HG02588 (cell line): ENCODE results near the gene ARHGAP23.
"Not testable (repeated sequence)": the region's sequence is repeated elsewhere in the genome, so short reads cannot be mapped to it uniquely, and the experiment has no call there.

ENCODE experiments used
- ATAC-seq: cut with Tn5 transposase; IDR thresholded peaks from one replicate; pipeline ENCODE4 v1.9.1; 2021; ENCODE audit warnings: mild to moderate bottlenecking, moderate library complexity; ENCODE audit not compliant: unreplicated experiment

Gene ARHGAP23

GRCh38 chr17:38511150-38512108, 83.2 kb downstream of the ARHGAP23 start:
- ATAC-seq: no peak

- ATAC-seq: no peak
Measured at GRCh38 chr17:38512473-38513058, 84.3 kb downstream of the ARHGAP23 start.

DNA sequence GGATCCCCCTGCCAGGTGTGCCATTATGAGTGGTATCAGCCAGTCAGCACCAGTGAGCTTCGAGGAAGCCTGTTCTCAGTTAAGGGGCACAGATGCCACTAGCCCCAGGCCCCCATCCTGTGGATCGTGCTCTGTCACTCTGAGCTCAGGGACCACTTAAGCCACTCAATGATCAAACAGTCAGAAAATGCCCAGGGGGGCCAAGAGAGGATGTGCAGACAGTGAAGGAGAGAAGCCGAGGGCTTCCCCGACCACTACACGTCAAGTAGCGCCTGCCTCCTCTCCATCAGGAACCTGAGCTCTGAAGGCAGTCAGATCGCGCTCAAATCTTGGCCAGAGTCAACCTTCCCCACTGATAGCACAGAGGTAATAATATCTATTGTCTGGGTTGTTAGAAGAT, 98.3 kb downstream of the ARHGAP23 start:
- ATAC-seq: not testable (repeated sequence)

DNA sequence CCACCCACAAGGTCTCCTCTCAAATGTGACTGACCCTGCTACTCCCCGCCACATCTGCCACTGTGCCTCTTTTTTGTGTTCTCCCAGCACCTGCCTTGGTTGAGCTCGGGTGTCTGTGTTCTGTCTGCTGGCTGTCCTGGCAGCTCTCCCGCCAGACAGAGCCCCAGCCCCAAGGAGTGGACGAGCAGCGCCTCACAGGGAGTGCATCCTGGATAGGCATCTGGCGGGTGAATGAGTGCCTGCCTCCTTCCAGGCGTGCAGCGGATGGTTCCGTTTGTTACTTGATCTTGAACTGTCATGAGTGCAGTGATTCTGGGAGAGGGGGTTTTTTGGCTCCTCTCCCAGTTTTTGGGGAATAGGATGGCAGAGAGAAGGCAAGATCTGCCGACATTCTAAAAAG, 99.9 kb downstream of the ARHGAP23 start:
- ATAC-seq: not testable (repeated sequence)

DNA sequence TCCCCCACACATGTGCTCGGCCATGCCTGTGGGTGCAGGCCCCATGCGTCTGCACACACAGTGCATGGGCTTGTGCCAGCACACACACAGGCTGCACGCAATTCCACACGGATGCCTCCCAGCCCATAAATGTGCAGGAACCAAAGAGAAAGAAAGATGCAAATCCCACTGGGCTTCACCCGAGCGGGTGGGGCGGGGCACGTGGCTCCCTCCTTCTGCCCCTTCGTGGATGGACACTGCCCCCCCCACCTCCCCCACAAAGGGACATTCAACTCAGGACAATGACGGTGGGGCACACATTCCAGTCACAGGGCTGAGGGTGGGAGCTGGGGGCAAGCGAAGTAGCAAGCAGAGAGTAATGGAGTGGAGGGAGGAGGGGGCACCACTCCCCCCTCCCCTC, 102.6 kb downstream of the ARHGAP23 start:
- ATAC-seq: not testable (repeated sequence)

DNA sequence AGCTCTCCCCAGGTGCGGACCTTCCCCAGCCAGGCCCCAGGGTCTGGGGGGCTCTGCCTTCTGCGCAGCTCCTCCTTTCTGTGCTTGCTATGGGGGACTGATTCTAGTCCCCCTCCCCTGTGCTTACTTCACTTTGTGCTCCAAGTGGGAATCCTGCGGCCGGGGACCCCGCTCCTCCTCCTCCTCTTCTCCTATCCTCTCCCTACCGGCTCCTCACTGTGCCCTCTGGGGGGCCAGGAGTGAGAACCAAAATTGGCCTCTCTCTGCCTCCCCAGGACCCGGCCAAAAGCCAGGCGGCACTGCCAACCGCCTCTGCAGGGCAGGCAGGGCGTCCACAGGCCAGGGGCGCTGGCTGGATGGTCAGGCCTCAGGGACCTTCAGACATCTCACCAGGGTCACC, 103.5 kb downstream of the ARHGAP23 start:
- not testable (repeated sequence) for ATAC-seq

DNA sequence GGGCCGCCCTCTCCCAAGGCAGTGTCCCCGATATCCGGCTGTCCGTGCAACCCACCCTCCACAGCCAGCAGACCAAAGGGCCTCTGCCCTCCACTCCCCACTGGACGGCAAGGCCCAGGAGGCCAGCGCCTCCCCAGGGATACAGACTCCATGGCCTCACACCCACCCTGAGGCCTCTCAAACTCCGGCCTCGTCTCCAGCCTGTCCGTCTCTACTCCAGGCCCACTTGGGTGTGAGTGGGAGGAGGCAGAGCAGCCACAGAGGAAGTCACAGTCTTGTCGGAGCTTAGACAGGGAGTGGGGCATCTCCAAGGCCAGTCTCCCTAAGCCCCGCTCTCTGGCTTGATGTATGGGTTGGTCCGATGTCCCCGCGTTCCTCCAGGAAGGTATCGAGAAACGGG, 104.2 kb downstream of the ARHGAP23 start:
- ATAC-seq: no peak

- ATAC-seq: no peak
Measured at GRCh38 chr17:38533241-38533640, 105.0 kb downstream of the ARHGAP23 start.

DNA sequence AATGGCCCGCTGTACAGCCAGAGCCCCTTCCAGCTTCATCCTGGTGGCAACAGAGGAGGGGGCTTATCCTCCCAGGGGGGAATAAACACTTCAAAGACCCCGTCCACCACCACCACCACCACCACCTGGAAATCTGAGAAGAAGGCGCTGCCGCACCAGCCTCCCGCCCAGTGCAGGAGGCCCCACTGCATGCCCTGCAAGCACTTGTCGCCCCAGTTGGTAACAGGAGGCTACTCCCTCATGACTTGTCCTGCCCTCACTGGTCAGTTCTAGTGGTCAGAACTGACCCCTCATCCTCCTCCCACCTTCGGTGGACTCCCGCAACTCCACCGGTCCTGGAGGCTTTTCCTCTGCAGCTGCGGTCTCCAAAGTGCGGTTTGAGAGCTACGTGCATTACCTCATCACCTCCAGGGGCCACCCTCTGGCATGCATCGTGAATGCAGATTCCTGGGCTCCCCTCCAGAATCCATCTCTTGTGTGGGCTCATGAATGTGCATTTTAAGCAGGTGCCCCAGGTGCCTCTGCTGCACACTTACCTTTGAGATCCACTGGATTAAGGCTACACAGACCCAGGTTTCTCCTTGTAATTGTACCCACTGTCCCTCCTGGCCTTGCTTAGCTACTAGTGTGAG, 105.7 kb downstream of the ARHGAP23 start:
- ATAC-seq: no peak

GRCh38 chr17:38534498-38534885, 106.2 kb downstream of the ARHGAP23 start:
- ATAC-seq: no peak

DNA sequence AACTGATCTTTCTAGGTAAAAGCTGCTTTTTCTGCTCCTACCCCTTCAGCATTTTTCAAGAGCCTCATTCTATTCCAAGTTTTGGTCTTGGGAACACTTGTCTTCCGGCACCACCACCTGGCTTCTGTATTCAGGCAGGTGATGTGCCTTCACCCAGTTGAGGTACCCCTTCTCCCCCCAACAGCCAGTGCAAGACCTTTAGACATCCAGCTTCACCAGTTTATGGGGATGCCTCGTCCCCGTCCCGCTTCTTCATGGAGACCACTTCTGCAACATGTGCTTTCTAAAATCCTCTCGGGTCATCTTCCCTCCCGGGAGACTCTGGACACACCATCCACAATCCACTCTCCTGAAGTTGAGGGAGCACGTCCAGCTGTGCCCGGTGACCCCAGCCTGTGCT, 107.6 kb downstream of the ARHGAP23 start:
- ATAC-seq: no peak

DNA sequence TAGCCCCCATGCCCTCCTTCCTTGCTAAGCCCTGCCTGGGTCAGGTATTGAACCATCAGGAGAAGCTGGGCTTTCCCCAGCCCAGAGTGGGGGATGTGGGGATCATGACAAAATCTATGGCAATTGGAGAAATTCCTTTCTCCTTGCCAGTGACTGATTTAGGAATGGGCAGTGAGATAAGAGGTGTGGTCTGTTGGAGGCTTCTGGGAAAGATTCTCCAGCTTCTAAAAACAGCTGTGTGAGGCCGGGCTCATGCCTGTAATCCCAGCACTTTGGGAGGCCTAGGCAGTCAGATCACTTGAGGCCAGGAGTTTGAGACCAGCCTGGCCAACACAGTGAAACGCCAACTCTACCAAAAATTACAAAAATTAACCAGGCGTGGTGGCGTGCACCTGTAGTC, 108.4 kb downstream of the ARHGAP23 start:
- ATAC-seq: no peak

DNA sequence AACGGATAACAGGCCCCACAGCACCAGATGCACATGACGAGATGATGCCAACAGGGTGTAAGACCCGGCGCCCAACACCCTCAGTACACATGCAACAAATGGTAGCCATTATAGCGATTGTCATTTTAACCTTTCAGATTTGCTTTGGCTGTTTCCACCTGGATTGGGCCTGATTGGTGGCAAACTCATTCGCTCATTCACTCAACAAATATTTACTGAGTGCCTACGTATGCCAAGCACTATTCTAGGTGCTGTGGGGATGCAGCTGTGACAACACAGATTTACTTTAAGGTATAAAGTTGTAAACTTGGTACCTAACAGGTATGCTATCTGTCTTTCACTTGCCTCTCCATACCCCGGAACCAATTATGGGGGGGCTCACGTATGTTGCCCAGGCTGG, 110.6 kb downstream of the ARHGAP23 start:
- ATAC-seq: no peak

DNA sequence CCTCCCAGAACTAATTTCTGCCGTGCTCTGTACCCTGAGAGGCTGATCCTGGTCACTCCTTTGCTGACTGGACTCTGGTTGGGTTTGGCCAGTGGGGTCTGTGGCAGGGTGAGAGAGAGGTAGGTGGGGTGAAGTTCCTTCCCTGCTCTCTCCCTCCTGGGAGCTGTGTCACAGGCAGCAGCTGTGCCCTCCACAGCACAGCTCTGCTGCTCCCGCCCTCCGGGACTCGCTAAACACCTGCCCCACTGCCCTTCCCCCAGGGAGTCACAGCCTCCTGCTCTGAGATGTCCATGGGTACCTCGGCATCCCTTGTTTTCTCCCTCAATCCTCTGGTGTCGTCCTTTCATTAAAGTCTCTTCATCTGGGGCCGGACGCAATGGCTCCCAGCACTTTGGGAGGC, 111.1 kb downstream of the ARHGAP23 start:
- ATAC-seq: no peak

DNA sequence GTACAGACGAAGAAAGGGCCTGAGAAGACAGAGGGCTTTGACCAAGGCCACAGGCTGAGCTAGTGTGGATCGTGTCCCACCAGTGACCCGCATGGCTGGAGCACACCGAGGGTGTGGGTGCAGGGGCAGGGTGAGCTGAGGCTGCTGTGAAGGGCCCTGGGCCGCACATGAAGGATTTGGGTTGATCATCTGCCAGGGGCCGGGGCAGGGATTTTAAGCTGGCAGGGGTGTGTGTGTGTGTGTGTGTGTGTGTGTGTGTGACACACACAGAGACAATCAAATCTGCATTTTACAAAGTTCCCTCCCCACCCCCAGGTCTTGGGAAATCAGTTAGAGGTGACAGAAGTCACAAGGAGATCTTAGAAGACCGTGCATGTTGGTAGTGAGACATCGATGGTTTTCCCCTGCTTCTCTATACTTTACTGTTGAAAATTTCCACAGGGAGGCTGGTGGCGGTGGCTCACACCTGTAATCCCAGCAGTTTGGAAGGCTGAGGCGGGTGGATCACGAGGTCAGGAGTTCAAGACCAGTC, 112.3 kb downstream of the ARHGAP23 start:
- no peak for ATAC-seq

DNA sequence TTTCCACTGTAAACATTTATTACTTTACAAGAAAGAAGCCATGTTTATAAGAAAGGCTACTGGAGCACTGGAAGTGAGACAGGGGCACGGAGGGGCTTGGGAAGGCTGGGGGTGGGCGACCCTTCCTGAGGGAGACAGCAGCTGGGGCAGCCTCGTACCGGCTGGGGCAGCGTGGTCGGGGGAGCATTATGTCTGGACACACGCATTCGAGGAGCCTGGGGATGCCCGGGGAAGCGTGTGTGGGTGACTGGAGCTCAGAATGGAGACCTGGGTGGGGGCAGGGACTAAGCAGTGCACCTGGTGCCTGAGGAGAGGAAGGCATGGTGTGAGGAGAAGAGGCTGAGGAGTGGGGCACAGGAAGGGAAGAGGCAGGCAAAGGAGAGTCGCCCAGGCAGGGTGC, 113.0 kb downstream of the ARHGAP23 start:
- no peak for ATAC-seq

DNA sequence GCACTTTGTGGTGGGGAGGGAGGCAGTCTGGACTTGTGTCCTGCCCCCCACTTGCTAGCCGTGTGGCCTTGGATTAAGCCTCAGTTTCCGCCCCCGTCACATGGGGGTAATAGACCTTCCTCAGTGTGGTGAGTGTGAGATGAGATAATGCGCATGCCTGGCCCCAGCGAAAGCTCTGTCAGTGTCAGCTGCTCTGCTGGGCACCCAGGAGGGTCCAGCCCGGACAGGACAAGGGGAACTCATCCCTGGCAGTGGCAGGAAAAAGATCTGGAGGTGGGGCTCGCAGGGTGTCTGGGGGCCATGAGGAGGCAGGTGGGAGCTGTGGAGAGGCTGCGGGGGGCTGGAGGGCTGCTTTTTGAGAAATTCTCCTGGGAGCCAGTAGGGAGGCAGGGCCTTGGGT, 114.0 kb downstream of the ARHGAP23 start:
- ATAC-seq: no peak

DNA sequence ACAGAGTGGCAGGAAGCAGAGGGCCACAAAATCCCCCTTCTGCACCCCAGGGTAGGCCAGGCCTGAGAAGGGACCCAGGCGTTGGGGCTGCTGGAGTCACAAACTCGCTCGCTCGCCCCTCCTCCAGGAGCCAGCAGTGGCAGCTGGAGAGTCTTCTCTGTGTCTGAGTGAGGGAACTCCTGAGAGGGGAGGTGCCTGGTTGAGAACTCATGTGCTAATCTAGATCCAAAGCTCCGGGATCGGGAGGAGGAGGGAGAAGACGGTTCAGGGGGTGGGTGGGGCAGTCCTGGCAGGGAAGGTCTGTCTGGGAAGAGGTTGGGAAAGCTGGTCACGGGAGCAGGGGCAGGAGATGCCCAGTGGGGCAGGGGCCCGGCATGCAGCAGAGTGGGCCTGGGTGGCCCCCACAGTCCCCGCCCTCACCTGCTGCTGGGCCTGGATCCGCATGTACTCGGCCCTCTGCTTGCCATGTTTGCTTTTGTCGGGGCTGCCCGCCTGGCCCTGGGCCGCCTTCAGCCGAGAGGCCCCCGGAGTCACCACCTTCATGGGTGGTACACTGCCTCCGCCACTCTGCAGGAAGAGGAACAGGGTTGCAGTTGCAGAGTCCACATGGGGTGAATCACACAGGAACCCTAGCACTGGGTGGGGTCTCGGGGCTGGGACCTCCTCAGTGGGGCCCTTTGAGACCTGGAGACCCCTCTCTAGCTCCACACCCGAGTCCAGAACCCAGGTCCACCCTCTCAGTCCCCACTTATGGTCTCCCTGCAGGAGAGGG, 115.3 kb downstream of the ARHGAP23 start:
- no peak for ATAC-seq

DNA sequence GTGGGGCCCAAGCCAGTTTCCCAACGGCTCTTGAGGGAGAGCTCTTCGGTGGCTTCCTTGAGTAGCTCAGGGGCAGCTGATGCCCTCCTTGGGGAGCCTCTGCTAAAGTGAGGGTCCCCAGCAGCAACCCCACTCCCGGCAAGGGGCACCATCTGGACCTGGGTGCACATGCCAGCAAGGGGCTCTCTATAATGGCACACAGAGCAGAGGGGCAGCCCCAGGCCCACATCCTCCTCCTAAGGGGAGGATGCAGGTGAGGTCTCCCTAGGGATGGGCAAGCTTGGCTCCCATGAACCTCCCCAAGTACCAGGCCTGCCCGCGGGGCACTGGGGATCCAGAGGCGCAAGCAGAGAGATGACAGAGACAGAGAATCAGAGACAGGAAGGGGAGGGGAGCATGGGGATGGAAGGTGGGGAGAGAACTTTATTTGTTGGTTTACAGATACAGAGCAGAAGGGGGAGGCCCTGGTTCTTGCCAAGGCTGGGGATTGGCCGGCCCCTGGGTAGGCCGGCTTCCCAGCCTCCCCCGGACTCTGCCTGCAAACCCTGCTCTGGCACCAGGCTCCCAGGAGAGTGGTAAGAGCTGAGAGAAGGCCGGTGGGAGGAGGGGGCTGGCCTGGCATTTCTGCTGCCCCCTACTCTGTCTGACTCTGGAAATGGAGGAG, 116.0 kb downstream of the ARHGAP23 start:
- ATAC-seq: no peak

- no peak for ATAC-seq
Measured at GRCh38 chr17:38544839-38545209, 116.6 kb downstream of the ARHGAP23 start.
